ENCODE results near the gene LFNG. TPM values are rescaled to one million over a fixed set of nuclear protein-coding genes. Genes with fewer than 3 reads are reported as not detected.

LFNG gene
- polyA plus RNA-seq, 1 experiment = 3.1 TPM

GRCh38 chr7:2513702-2514101, 5.9 kb upstream of the LFNG start:
- TF ChIP-seq, protein P1, sequence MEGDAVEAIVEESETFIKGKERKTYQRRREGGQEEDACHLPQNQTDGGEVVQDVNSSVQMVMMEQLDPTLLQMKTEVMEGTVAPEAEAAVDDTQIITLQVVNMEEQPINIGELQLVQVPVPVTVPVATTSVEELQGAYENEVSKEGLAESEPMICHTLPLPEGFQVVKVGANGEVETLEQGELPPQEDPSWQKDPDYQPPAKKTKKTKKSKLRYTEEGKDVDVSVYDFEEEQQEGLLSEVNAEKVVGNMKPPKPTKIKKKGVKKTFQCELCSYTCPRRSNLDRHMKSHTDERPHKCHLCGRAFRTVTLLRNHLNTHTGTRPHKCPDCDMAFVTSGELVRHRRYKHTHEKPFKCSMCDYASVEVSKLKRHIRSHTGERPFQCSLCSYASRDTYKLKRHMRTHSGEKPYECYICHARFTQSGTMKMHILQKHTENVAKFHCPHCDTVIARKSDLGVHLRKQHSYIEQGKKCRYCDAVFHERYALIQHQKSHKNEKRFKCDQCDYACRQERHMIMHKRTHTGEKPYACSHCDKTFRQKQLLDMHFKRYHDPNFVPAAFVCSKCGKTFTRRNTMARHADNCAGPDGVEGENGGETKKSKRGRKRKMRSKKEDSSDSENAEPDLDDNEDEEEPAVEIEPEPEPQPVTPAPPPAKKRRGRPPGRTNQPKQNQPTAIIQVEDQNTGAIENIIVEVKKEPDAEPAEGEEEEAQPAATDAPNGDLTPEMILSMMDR (IDR thresholded peaks at IDR 0.05; ENCODE audit: insufficient read depth, low read depth, low read length) = no peak
- POLR2A ChIA-PET = no interaction called here
- no peaks in the 10 kb centered on the region for H3K36me3 ChIP-seq (ENCODE audit: control insufficient read depth, insufficient read depth, low read length)
- H3K27me3 ChIP-seq (ENCODE audit: control insufficient read depth, insufficient read depth, low read length) = no peaks in the 10 kb centered on the region
- no peak overlapping the region for H3K4me3 ChIP-seq (ENCODE audit: low read depth, low read length)
- DNase-seq (ENCODE audit: low read depth) = no peak
- CTCF ChIA-PET = no interaction called here

GRCh38 chr7:2514473-2515423, 4.8 kb upstream of the LFNG start:
- Histone ChIP-seq H3K4me3 (ENCODE audit: low read depth, low read length) (no peak overlapping the region), H3K36me3 (ENCODE audit: control insufficient read depth, insufficient read depth, low read length) (no peaks in the 10 kb centered on the region), H3K27me3 (ENCODE audit: control insufficient read depth, insufficient read depth, low read length) (no peaks in the 10 kb centered on the region)
- CTCF ChIA-PET = interaction anchor here (0.6 kb wide), 1 partner anchor 117 kb away, joined by 3 read pairs; no protein-coding TSS in a partner anchor
- TF ChIP-seq, protein P1 (IDR thresholded peaks at IDR 0.05; ENCODE audit: insufficient read depth, low read depth, low read length) = no peak
- POLR2A ChIA-PET = no interaction called here
- DNase-seq (ENCODE audit: low read depth) = no peak

DNA sequence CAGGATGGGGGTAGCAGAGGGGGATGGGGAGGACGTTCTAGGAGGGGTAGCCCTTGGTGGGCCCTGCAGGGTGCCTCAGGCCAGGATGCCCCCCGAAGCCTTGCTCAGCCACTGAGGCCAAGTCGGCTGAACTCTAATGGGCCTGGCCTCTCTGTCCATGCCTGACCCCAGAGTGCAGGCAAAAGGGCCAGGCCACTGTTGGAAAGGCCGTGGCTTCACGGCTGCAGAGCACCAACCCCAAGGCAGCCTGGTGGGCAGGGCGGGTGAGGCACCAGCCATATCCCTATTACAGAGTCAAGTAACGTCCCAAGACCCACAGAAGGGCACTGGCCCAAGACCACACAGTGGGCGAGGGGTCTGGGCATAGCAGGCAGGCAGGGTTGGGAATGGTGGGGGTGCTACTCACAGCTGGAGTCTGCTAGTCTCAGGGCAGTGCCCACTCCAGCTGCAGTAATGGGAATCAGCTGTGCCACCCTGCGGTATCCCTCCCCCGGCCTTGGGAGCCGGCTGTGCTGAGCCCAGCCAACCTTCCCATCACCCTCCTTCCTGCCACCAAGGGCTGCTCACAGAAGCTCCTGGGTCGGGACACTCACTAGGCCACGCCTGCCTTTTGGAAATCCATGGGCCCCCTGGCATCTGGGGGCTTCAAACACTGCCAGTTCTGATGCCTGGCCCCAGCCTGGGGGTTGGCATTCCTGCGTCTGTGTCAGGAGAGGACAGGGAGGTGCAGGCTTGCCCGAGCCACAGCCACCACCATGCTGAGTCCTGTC, 4.0 kb upstream of the LFNG start:
- Histone ChIP-seq H3K27me3 (ENCODE audit: control insufficient read depth, insufficient read depth, low read length) (no peaks in the 10 kb centered on the region), H3K4me3 (ENCODE audit: low read depth, low read length) (no peak overlapping the region), H3K36me3 (ENCODE audit: control insufficient read depth, insufficient read depth, low read length) (no peaks in the 10 kb centered on the region)
- TF ChIP-seq, protein P1 (IDR thresholded peaks at IDR 0.05; ENCODE audit: insufficient read depth, low read depth, low read length) = no peak
- no peak for DNase-seq (ENCODE audit: low read depth)
- ChIA-PET POLR2A (no interaction called here), CTCF (interaction anchor here (0.6 to 0.9 kb wide), 3 partner anchors 17 to 117 kb away, joined by 3 read pairs; no protein-coding TSS in a partner anchor)

- H3K27me3 ChIP-seq (ENCODE audit: control insufficient read depth, insufficient read depth, low read length) = no peaks in the 10 kb centered on the region
- H3K36me3 ChIP-seq (ENCODE audit: control insufficient read depth, insufficient read depth, low read length) = no peaks in the 10 kb centered on the region
- CTCF ChIA-PET = interaction anchor here (0.6 to 1.3 kb wide), 3 partner anchors 18 to 38 kb away, joined by 3 read pairs; no protein-coding TSS in a partner anchor
- no peak for DNase-seq (ENCODE audit: low read depth)
- POLR2A ChIA-PET = no interaction called here
- no peak overlapping the region for H3K4me3 ChIP-seq (ENCODE audit: low read depth, low read length)
- TF ChIP-seq, protein P1 (IDR thresholded peaks at IDR 0.05; ENCODE audit: insufficient read depth, low read depth, low read length) = no peak
Observed at GRCh38 chr7:2516194-2516555, 3.4 kb upstream of the LFNG start.

- no peaks in the 10 kb centered on the region for H3K27me3 ChIP-seq (ENCODE audit: control insufficient read depth, insufficient read depth, low read length)
- peak; percentile 71 for DNase-seq (ENCODE audit: low read depth)
- TF ChIP-seq, protein P1 (IDR thresholded peaks at IDR 0.05; ENCODE audit: insufficient read depth, low read depth, low read length) = peak; percentile 34
- no peak overlapping the region for H3K4me3 ChIP-seq (ENCODE audit: low read depth, low read length)
- ChIA-PET POLR2A (interaction anchor here (0.6 kb wide), 1 partner anchor 126 kb away, joined by 5 read pairs; no protein-coding TSS in a partner anchor), CTCF (interaction anchor here (0.7 to 1.8 kb wide), 4 partner anchors 8 to 48 kb away, joined by 3 to 7 read pairs (median 4); no protein-coding TSS in a partner anchor)
- H3K36me3 ChIP-seq (ENCODE audit: control insufficient read depth, insufficient read depth, low read length) = no peaks in the 10 kb centered on the region
Observed at GRCh38 chr7:2517026-2517425, 2.5 kb upstream of the LFNG start.

Measured in BJ (cell line).